ENCODE measurements around the gene DLST. TPM values are rescaled to one million over a fixed set of nuclear protein-coding genes. Genes with fewer than 3 reads are reported as not detected.

The DLST gene
- total and polyA plus RNA-seq, 9 donors: 41.0 to 100 (median 68.6) TPM

DNA sequence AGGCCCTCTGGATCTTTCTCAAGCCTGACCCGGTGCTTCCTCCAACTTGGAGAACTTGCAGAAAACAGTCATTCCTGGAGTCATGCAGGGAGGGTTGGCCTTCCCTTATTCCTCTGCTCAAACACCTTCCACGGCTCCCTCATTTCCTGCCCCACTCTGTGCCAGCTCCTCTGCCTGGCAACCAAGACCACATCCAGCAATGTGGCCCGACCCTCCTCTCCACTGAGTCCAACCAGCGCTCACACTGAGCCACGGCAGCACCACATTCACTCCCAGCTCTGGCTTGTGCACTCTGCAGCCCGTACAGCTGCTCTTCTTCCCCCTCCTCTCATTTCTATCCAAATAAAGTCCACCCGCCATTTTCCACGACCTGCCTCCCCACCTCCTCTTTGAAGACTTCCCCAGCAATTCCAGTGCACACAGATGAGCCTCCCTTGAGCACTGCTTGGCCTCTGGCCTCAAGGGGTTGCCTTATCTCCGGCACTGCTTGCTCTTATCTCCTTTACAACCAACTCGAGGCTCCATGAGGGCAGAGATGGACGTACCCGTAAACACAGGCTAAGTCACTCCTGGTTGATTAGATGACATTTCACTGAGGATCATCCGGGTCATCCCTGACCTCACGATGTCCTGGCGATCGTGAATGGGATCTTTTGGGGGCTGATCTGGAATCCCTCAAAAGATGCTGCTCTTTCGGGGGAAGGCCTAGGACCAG, 68.3 kb downstream of the DLST start:
- DNase-seq: no peak
- WGBS, 3 donors: 77 to 81% (median 79%) methylated on average over 17 of the region's 17 CpGs
- H3K4me1 ChIP-seq (ENCODE audit: insufficient read depth): peaks cover 4% of the 10 kb centered on the region
- no peaks in the 10 kb centered on the region for H3K27me3 ChIP-seq
- intact Hi-C loops (cut with DNase I): loop anchor here (5.0 to 10.0 kb wide), 5 partner anchors 65 to 355 kb away; no protein-coding TSS in a partner anchor
- TF ChIP-seq POLR2A (IDR thresholded peaks at IDR 0.05) (no peak), EP300 (IDR thresholded peaks at IDR 0.05) (no peak)
- TF ChIP-seq, protein P1, sequence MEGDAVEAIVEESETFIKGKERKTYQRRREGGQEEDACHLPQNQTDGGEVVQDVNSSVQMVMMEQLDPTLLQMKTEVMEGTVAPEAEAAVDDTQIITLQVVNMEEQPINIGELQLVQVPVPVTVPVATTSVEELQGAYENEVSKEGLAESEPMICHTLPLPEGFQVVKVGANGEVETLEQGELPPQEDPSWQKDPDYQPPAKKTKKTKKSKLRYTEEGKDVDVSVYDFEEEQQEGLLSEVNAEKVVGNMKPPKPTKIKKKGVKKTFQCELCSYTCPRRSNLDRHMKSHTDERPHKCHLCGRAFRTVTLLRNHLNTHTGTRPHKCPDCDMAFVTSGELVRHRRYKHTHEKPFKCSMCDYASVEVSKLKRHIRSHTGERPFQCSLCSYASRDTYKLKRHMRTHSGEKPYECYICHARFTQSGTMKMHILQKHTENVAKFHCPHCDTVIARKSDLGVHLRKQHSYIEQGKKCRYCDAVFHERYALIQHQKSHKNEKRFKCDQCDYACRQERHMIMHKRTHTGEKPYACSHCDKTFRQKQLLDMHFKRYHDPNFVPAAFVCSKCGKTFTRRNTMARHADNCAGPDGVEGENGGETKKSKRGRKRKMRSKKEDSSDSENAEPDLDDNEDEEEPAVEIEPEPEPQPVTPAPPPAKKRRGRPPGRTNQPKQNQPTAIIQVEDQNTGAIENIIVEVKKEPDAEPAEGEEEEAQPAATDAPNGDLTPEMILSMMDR (IDR thresholded peaks at IDR 0.05): no peak
- no peak overlapping the region for H3K27ac ChIP-seq
- H3K9me3 ChIP-seq: no peaks in the 10 kb centered on the region
- H3K4me3 ChIP-seq: no peak overlapping the region
- no peaks in the 10 kb centered on the region for H3K36me3 ChIP-seq

DNA sequence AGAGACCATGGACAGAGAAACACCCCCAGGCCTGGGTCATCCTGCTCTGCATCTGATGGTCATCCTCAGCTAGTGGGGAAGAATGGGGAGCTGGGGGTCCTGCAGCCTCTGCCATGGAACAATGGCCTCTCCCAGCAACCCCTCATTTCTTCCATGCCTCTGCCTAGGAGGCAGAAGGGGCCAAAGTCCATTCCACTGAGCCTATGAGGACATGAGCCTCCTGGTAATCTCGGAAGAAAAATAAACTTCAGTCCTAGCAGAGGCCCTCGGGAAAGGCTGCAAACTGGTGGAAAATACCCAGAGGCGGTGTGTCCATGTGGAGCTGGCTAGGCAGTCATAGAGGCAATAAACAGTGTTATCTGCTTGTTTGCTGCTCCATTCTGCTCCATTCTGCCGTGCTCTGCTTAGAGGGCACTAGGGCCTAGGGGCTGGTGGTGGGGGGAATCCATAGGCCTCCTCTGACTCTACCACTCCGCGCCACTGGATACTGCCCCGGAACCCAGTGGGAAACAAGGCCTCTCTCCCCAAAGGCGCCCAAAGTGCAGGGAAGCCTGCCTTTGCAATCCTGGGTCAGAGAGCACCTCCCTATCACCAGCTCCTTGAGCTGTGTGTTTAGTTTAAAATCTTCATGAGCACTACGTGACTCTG, 69.2 kb downstream of the DLST start:
- Histone ChIP-seq H3K9me3 (no peaks in the 10 kb centered on the region), H3K27me3 (no peaks in the 10 kb centered on the region), H3K4me1 (ENCODE audit: insufficient read depth) (peaks cover 6% of the 10 kb centered on the region), H3K4me3 (no peak overlapping the region), H3K36me3 (no peaks in the 10 kb centered on the region), H3K27ac (no peak overlapping the region)
- 55 to 69% (median 56%) methylated on average over 9 of the region's 9 CpGs for WGBS, 3 donors
- intact Hi-C loops (cut with DNase I): loop anchor here in 1 of 4 donors (10.0 kb wide), 1 partner anchor 64 kb away; no protein-coding TSS in a partner anchor
- no peak for DNase-seq
- TF ChIP-seq EP300 (IDR thresholded peaks at IDR 0.05): no peak
- TF ChIP-seq, protein P1 (IDR thresholded peaks at IDR 0.05): no peak
- no peak for TF ChIP-seq POLR2A (IDR thresholded peaks at IDR 0.05)

DNA sequence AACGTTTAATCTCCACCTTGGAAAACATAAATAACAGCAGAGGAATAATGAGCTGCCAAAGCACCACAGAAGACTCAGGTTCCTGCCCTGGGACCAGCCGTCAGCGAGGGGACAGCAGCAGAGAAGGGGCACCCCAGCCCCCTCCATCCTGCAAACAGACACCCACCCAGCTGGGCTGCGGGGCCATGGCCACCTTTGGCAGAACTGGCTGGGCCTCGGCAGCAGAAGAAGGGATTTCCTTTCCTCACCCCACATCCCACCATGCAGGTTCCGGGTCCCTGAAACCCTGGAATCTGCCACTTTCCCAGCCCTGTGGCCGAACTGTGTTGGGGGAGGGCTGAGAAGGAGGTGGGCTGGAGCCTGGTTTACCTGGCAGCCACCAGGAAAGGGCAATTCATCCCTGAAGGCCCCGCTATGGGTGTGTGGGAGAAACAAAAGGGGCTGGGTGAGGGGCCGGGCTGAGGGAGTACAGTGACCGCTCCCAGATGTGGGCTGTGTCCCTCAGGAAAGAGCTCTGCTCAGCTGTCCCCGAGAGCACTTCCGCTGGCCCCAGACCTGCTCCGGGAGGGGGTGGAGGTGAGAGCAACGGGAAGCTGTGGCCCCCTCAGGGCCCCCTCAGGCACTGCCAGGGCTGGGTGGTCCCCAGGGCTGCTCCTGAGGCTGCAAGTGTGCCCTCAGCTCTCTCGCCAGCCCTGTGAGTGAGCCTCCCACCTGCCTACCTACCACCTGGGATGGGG, 69.9 kb downstream of the DLST start:
- no peak for DNase-seq
- no peaks in the 10 kb centered on the region for H3K9me3 ChIP-seq
- 60 to 69% (median 63%) methylated on average over 13 to 15 of the region's 15 CpGs for whole genome bisulfite sequencing, 3 donors
- H3K4me3 ChIP-seq: no peak overlapping the region
- no peak overlapping the region for H3K27ac ChIP-seq
- H3K36me3 ChIP-seq: no peaks in the 10 kb centered on the region
- H3K27me3 ChIP-seq: no peaks in the 10 kb centered on the region
- TF ChIP-seq POLR2A (IDR thresholded peaks at IDR 0.05) (no peak), EP300 (IDR thresholded peaks at IDR 0.05) (no peak)
- TF ChIP-seq, protein P1 (IDR thresholded peaks at IDR 0.05): no peak
- H3K4me1 ChIP-seq (ENCODE audit: insufficient read depth): peaks cover 4% of the 10 kb centered on the region
- intact Hi-C loops (cut with DNase I): loop anchor here in 1 of 4 donors (10.0 kb wide), 1 partner anchor 63 kb away; no protein-coding TSS in a partner anchor

DNA sequence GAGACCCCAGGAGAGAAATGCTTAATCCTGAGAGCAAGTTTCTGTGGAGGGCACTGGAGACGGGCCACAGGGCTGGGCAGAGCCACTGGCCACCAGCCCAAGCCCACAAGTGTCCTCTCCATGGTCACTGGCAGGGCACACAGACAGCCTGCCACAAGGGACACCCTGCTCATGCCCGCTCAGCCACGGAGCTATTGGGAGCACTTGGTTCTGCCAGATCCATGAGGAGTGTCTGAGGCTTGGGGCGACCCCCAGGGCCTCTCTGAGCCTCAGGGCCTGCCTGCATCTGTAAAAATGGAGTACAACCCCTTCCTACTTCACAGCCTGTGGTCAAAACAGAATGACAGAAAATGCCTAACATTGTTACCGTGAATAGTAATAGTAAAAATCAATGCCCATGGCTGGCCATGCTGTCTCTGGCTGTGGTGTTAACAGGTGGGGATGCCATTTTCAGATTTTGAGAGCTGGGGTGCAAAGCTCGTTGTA, 70.5 kb downstream of the DLST start:
- intact Hi-C loops (cut with DNase I): loop anchor here in 1 of 4 donors (10.0 kb wide), 1 partner anchor 63 kb away; no protein-coding TSS in a partner anchor
- no peak for TF ChIP-seq EP300 (IDR thresholded peaks at IDR 0.05)
- TF ChIP-seq, protein P1 (IDR thresholded peaks at IDR 0.05): no peak
- TF ChIP-seq POLR2A (IDR thresholded peaks at IDR 0.05): no peak

More for the DNA sequence above, 70.5 kb downstream of the DLST start:
- 71 to 82% (median 82%) methylated on average over 6 of the region's 6 CpGs for WGBS, 3 donors
- no peaks in the 10 kb centered on the region for H3K36me3 ChIP-seq
- H3K4me1 ChIP-seq (ENCODE audit: insufficient read depth): peaks cover 4% of the 10 kb centered on the region
- no peak for DNase-seq
- H3K9me3 ChIP-seq: no peaks in the 10 kb centered on the region
- H3K27ac ChIP-seq: no peak overlapping the region
- H3K4me3 ChIP-seq: no peak overlapping the region
- H3K27me3 ChIP-seq: no peaks in the 10 kb centered on the region
